IMR-90 (cell line): ENCODE results near the gene PCSK5. TPM values are rescaled to one million over a fixed set of nuclear protein-coding genes. Genes with fewer than 3 reads are reported as not detected.

Source experiments
- ATAC-seq: fragments of 200-7000 bp; cut with Tn5 transposase; 2 replicates; pipeline ENCODE4 v1.9.1; 2020; ENCODE audit warnings: low read depth, mild to moderate bottlenecking, moderate library complexity
- BruUV-seq: library from RNA; stranded (reverse); fragments of 400-500 nt; replicated peaks from 2 replicates; lab custom pipeline; 2021; lab: Mats Ljungman, UMichigan
- CTCF ChIA-PET: fragments of 300-600 bp; formaldehyde crosslinking; extraction: SDS; loops from one replicate; lab custom pipeline; 2021; ENCODE audit warnings: antibody characterized with exemption; lab: Yijun Ruan, JAX
- POLR2A ChIA-PET: fragments of 300-600 bp; sonication (Branson Sonifier 250); formaldehyde crosslinking; loops from one replicate; lab custom pipeline; 2022; ENCODE audit warnings: antibody characterized with exemption; ENCODE audit not compliant: unreplicated experiment; lab: Charles Lee
- DNase-seq: peaks from one replicate; pipeline ENCODE4 v3.0.0; 2013
- H2AFZ ChIP-seq: replicated peaks from 2 replicates; pipeline ENCODE3; 2013; ENCODE audit warnings: low read length, mild to moderate bottlenecking; ENCODE audit not compliant: poor library complexity
- H2AK5ac ChIP-seq: 2 replicates; pipeline ENCODE4 v1.6.1; 2013; ENCODE audit warnings: low read depth, low read length, inconsistent platforms
- H2AK9ac ChIP-seq: replicated peaks from 2 replicates; pipeline ENCODE3; 2013; ENCODE audit warnings: mild to moderate bottlenecking, low read depth, low read length, moderate library complexity; ENCODE audit not compliant: poor library complexity
- H2BK120ac ChIP-seq: 2 replicates; pipeline ENCODE4 v1.6.1; 2013; ENCODE audit warnings: low read depth, low read length, inconsistent platforms
- H2BK15ac ChIP-seq: 3 replicates; pipeline ENCODE4 v1.6.1; 2013; ENCODE audit warnings: low read depth, low read length, inconsistent platforms
- H2BK20ac ChIP-seq: 2 replicates; pipeline ENCODE4 v1.6.1; 2013; ENCODE audit warnings: low read depth, mild to moderate bottlenecking, inconsistent platforms, low read length, moderate library complexity
- H2BK5ac ChIP-seq: 2 replicates; pipeline ENCODE4 v1.6.1; 2013; ENCODE audit warnings: mild to moderate bottlenecking, low read depth, low read length, inconsistent platforms; ENCODE audit not compliant: poor library complexity, severe bottlenecking
- H3K14ac ChIP-seq: replicated peaks from 2 replicates; pipeline ENCODE4 v1.6.1; 2013; ENCODE audit warnings: low read depth, low read length, inconsistent platforms
- H3K18ac ChIP-seq: 2 replicates; pipeline ENCODE4 v1.6.1; 2013; ENCODE audit warnings: low read depth, low read length, control low read depth
- H3K23ac ChIP-seq: 2 replicates; pipeline ENCODE4 v1.6.1; 2013; ENCODE audit warnings: low read depth, low read length, inconsistent platforms
- H3K27ac ChIP-seq: 2 replicates; pipeline ENCODE4 v1.5.1; 2013; ENCODE audit warnings: mild to moderate bottlenecking, control low read depth, low read length; ENCODE audit not compliant: insufficient read depth
- H3K27me3 ChIP-seq: 2 replicates; pipeline ENCODE4 v1.6.1; 2013; ENCODE audit warnings: low read length; ENCODE audit not compliant: control insufficient read depth, insufficient read depth
- H3K36me3 ChIP-seq: 2 replicates; pipeline ENCODE4 v1.6.1; 2013; ENCODE audit warnings: low read length, mixed read lengths; ENCODE audit not compliant: control insufficient read depth, insufficient read depth
- H3K4ac ChIP-seq: 2 replicates; pipeline ENCODE4 v1.6.1; 2013; ENCODE audit warnings: low read depth, low read length, inconsistent platforms
- H3K4me1 ChIP-seq: 2 replicates; pipeline ENCODE4 v1.6.1; 2013; ENCODE audit warnings: low read length, mixed read lengths; ENCODE audit not compliant: control insufficient read depth, insufficient read depth
- H3K4me2 ChIP-seq: 2 replicates; pipeline ENCODE4 v1.6.1; 2013; ENCODE audit warnings: low read depth, mild to moderate bottlenecking, control low read depth, low read length, moderate library complexity
- H3K4me3 ChIP-seq: 2 replicates; pipeline ENCODE4 v1.5.1; 2013; ENCODE audit warnings: low read depth, mild to moderate bottlenecking, control low read depth, low read length, moderate library complexity; ENCODE audit not compliant: insufficient read depth
- H3K56ac ChIP-seq: 2 replicates; pipeline ENCODE4 v1.6.1; 2013; ENCODE audit warnings: low read length, inconsistent platforms; ENCODE audit not compliant: insufficient read depth; ENCODE audit errors: extremely low read depth
- H3K79me1 ChIP-seq, 2 experiments: 2 replicates each; pipeline ENCODE4 v1.6.1; 2013; ENCODE audit warnings: low read length in 2 of 2, inconsistent platforms in 1 of 2, low read depth in 1 of 2
- H3K9ac ChIP-seq: 2 replicates; pipeline ENCODE4 v1.6.1; 2013; ENCODE audit warnings: low read depth, low read length, control low read depth
- H3K9me1 ChIP-seq: 2 replicates; pipeline ENCODE4 v1.6.1; 2013; ENCODE audit warnings: low read length, inconsistent platforms; ENCODE audit not compliant: insufficient read depth
- H3K9me3 ChIP-seq: 2 replicates; pipeline ENCODE4 v1.6.1; 2013; ENCODE audit warnings: low read length; ENCODE audit not compliant: control insufficient read depth, insufficient read depth
- H4K20me1 ChIP-seq: 2 replicates; pipeline ENCODE4 v1.6.1; 2013; ENCODE audit warnings: low read length, inconsistent platforms; ENCODE audit not compliant: insufficient read depth
- H4K5ac ChIP-seq: 2 replicates; pipeline ENCODE4 v1.6.1; 2013; ENCODE audit warnings: mild to moderate bottlenecking, low read depth, low read length, control low read depth
- H4K8ac ChIP-seq, 2 experiments: 2 replicates each; pipeline ENCODE4 v1.6.1; 2013; ENCODE audit warnings: low read depth in 2 of 2, low read length in 2 of 2, control low read depth in 1 of 2, inconsistent platforms in 1 of 2
- H4K91ac ChIP-seq: 2 replicates; pipeline ENCODE4 v1.6.1; 2013; ENCODE audit warnings: low read depth, low read length, inconsistent platforms; ENCODE audit not compliant: insufficient read depth
- CEBPB ChIP-seq: IDR thresholded peaks from 2 replicates; pipeline ENCODE4 v1.6.1; 2012; ENCODE audit warnings: low read depth, low read length, improper control_type of control experiment
- FOS ChIP-seq: fragments of 150-350 bp; IDR thresholded peaks from 2 replicates; pipeline ENCODE4 v1.6.1; 2016; ENCODE audit warnings: low read depth, low read length
- MAFK ChIP-seq: IDR thresholded peaks from 2 replicates; pipeline ENCODE4 v1.6.1; 2012; ENCODE audit warnings: low read depth, low read length, improper control_type of control experiment
- NFE2L2 ChIP-seq: fragments of 150-350 bp; IDR thresholded peaks from 2 replicates; pipeline ENCODE4 v1.6.1; 2016; ENCODE audit warnings: low read depth, mild to moderate bottlenecking, low read length
- RCOR1 ChIP-seq: IDR thresholded peaks from 2 replicates; pipeline ENCODE4 v1.6.1; 2012; ENCODE audit warnings: mild to moderate bottlenecking, low read length, improper control_type of control experiment; ENCODE audit not compliant: insufficient replicate concordance
- WGBS, 2 experiments: methylation state at CpG; one replicate each; pipeline versions ENCODE4 v1.1.5 to v1.1.7; 2013; ENCODE audit warnings: missing lambda C conversion rate in 2 of 2; ENCODE audit not compliant: insufficient read length in 1 of 2; ENCODE audit errors: extremely low coverage in 2 of 2; 5-methylcytosine and 5-hydroxymethylcytosine counted together
- dilution Hi-C: fragments of 300-500 bp; cut with HindIII; formaldehyde crosslinking; loops from one replicate; pipeline ENCODE4 v1.14.3; 2018; ENCODE audit warnings: low sequenced_read_pairs; ENCODE audit not compliant: unreplicated experiment
- in situ Hi-C: fragments of 300-500 bp; cut with MboI; formaldehyde crosslinking; loops from 3 replicates; pipeline ENCODE4 v1.14.3; 2019; ENCODE audit warnings: low sequenced_read_pairs, inconsistent platforms, mixed read lengths
- intact Hi-C: fragments of 100-400 bp; cut with micrococcal nuclease; formaldehyde crosslinking; loops from 2 replicates; pipeline ENCODE4 v1.10.0; 2022
- polyA plus RNA-seq, 3 experiments: library from polyadenylated mRNA; depleted of rRNA; stranded (reverse); fragments of >200 nt; gene quantifications; 2 replicates each; pipeline ENCODE4 v1.2.3, GENCODE V29; 2012; ENCODE audit warnings: low replicate concordance in 1 of 3
- total RNA-seq: library from RNA; depleted of rRNA; stranded (reverse); fragments of >200 nt; gene quantifications from 2 replicates; pipeline ENCODE4 v1.2.3, GENCODE V29; 2012

The PCSK5 gene
- total and polyA plus RNA-seq, 2 of the 4 experiments (the other 2 are of a cell fraction) = 1.5 to 3.0 TPM

- ChIA-PET POLR2A (no interaction called here), CTCF (interaction anchor here (0.9 kb wide), 1 partner anchor 78 kb away, joined by 3 read pairs; no protein-coding TSS in a partner anchor)
- DNase-seq = peak; percentile 81
- Histone ChIP-seq H3K27me3 (no peaks in the 10 kb centered on the region), H3K27ac (peak overlapping the region; percentile 98), H2BK15ac (peak overlapping the region; percentile 98), H4K5ac (peak overlapping the region; percentile 96), H3K36me3 (no peaks in the 10 kb centered on the region), H3K18ac (peak overlapping the region; percentile 95), H2AK9ac (peak overlapping the region; percentile 25), H2BK5ac (peak overlapping the region; percentile 88), H2AK5ac (peak overlapping the region; percentile 99; the same call in 1 of the 2 replicates), H3K9me1 (peaks cover 6% of the 10 kb centered on the region), H4K20me1 (no peaks in the 10 kb centered on the region), H3K4me1 (peaks cover 6% of the 10 kb centered on the region), H4K8ac (peak overlapping the region; percentile 36 to 87), H3K79me1 (no peaks in the 10 kb centered on the region), H3K23ac (no peak overlapping the region; the same call in 1 of the 2 replicates), H3K9ac (no peak overlapping the region; the same call in 1 of the 2 replicates), H4K91ac (peak overlapping the region; percentile 86), H3K9me3 (no peaks in the 10 kb centered on the region), H3K56ac (peak overlapping the region; percentile 83; the same call in 1 of the 2 replicates), H3K4me3 (no peak overlapping the region), H3K4me2 (peak overlapping the region; percentile 43; the same call in 1 of the 2 replicates), H3K4ac (peak overlapping the region; percentile 91), H2BK120ac (peak overlapping the region; percentile 92), H2BK20ac (peak overlapping the region; percentile 95), H3K14ac (peak overlapping the region; percentile 89), H2AFZ (peak overlapping the region; percentile 87)
- TF ChIP-seq FOS = peak; percentile 92
- no peak for TF ChIP-seq CEBPB
- TF ChIP-seq RCOR1 = no peak
- 0 out of 2 replicates have a peak, but pooled peaks have one; percentile 5 for TF ChIP-seq MAFK
- TF ChIP-seq NFE2L2 = 0 out of 2 replicates have a peak, but pooled peaks have one; percentile 11
- intact Hi-C loops (loop anchor here (5.0 kb wide), 1 partner anchor 245 kb away; the partner anchor contains the start of gene PCSK5), dilution Hi-C loops (no loop called here), in situ Hi-C loops (no loop called here)
- BruUV-seq = no TSS peak
- peak; percentile 95 for ATAC-seq
- WGBS, 2 experiments = no CpG with 5 or more reads among the region's 1 CpG
Observed at GRCh38 chr9:76136986-76137385, 246.5 kb downstream of the PCSK5 start.
